Measurements from ENCODE around the gene AZIN2.

GRCh38 chr1:33140153-33141149, 59.5 kb downstream of the AZIN2 start:
- TF ChIP-seq, protein P1, sequence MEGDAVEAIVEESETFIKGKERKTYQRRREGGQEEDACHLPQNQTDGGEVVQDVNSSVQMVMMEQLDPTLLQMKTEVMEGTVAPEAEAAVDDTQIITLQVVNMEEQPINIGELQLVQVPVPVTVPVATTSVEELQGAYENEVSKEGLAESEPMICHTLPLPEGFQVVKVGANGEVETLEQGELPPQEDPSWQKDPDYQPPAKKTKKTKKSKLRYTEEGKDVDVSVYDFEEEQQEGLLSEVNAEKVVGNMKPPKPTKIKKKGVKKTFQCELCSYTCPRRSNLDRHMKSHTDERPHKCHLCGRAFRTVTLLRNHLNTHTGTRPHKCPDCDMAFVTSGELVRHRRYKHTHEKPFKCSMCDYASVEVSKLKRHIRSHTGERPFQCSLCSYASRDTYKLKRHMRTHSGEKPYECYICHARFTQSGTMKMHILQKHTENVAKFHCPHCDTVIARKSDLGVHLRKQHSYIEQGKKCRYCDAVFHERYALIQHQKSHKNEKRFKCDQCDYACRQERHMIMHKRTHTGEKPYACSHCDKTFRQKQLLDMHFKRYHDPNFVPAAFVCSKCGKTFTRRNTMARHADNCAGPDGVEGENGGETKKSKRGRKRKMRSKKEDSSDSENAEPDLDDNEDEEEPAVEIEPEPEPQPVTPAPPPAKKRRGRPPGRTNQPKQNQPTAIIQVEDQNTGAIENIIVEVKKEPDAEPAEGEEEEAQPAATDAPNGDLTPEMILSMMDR (IDR thresholded peaks at IDR 0.05): no peak
- no peak for TF ChIP-seq POLR2A (IDR thresholded peaks at IDR 0.05)

Data from right lobe of liver (tissue), 4 donors.